ENCODE results near the gene ANTXRL. TPM values are rescaled to one million over a fixed set of nuclear protein-coding genes. Genes with fewer than 3 reads are reported as not detected.
"Not testable (repeated sequence)": the region's sequence is repeated elsewhere in the genome, so short reads cannot be mapped to it uniquely, and the experiment has no call there.

ANTXRL gene
- total and polyA plus RNA-seq, 2 of the 8 experiments (the other 6 are each of a cell fraction or from before 2014, with no cell fraction given): not detected

GRCh38 chr10:46365484-46365883 is 78.7 kb downstream of the ANTXRL start:
- H3K36me3 ChIP-seq (ENCODE audit: control insufficient read depth in 2 of 4, insufficient read depth in 4 of 4, low read length in 3 of 4); DNase-seq (ENCODE audit: low read depth in 1 of 2, low spot score in 2 of 2); H4K5ac ChIP-seq (ENCODE audit: insufficient read length, low read depth, low read length); H3K4me3 ChIP-seq (ENCODE audit: extremely low read depth in 1 of 4, insufficient read depth in 2 of 4, low read depth in 3 of 4, low read length in 4 of 4); H3K4me1 ChIP-seq (replicated peaks in 1 of 4; ENCODE audit: control insufficient read depth in 3 of 4, insufficient read depth in 4 of 4, low read length in 3 of 4); H4K20me1 ChIP-seq (replicated peaks in 1 of 2; ENCODE audit: control insufficient read depth in 1 of 2, insufficient read depth in 2 of 2, low read length in 2 of 2); H4K91ac ChIP-seq (replicated peaks; ENCODE audit: insufficient read length, low read length); H3K18ac ChIP-seq (ENCODE audit: extremely low read depth, low read length); H4K8ac ChIP-seq (ENCODE audit: extremely low read depth, insufficient read depth, low read length); H2BK15ac ChIP-seq (ENCODE audit: low read length); H3K79me2 ChIP-seq (ENCODE audit: control insufficient read depth in 1 of 2, insufficient read depth in 2 of 2, low read length in 2 of 2); H2AK5ac ChIP-seq (ENCODE audit: low read depth, low read length); H3K27me3 ChIP-seq (replicated peaks in 1 of 4; ENCODE audit: control insufficient read depth in 3 of 4, extremely low read depth in 1 of 4, insufficient read depth in 3 of 4, low read length in 3 of 4); H2BK120ac ChIP-seq (replicated peaks; ENCODE audit: low read depth, low read length); H3K4me2 ChIP-seq (ENCODE audit: insufficient read depth in 1 of 2, low read depth in 2 of 2, low read length in 2 of 2); H2AFZ ChIP-seq (ENCODE audit: low read length); POLR2A ChIA-PET (ENCODE audit: partially characterized antibody); H3K56ac ChIP-seq (replicated peaks; ENCODE audit: insufficient read length, low read depth, low read length); H3K79me1 ChIP-seq (ENCODE audit: low read depth, low read length); FAIRE-seq; H2BK20ac ChIP-seq (ENCODE audit: low read length); H2BK12ac ChIP-seq (ENCODE audit: low read depth, low read length); H3K14ac ChIP-seq (ENCODE audit: insufficient read length); H3K27ac ChIP-seq (ENCODE audit: low read depth, low read length); CTCF ChIA-PET (ENCODE audit: partially characterized antibody); H2BK5ac ChIP-seq (ENCODE audit: low read depth, low read length); H3K23ac ChIP-seq (ENCODE audit: insufficient read length); H3K23me2 ChIP-seq (ENCODE audit: low read depth, low read length); H3K4ac ChIP-seq (replicated peaks; ENCODE audit: insufficient read length, low read depth, low read length); H3K9ac ChIP-seq (replicated peaks in 1 of 4; ENCODE audit: extremely low read depth in 1 of 4, low read depth in 3 of 4, low read length in 3 of 4); H3K9me3 ChIP-seq (ENCODE audit: insufficient read depth in 2 of 2, low read depth in 1 of 2, low read length in 1 of 2): not testable (repeated sequence)
- WGBS, 2 experiments (ENCODE audit: extremely low coverage in 1 of 2, insufficient coverage in 1 of 2, insufficient read length in 1 of 2, insufficient replicate concordance in 2 of 2, low coverage in 1 of 2, low lambda C conversion rate in 2 of 2, missing lambda C conversion rate in 1 of 2): 94% methylated on average over 4 of the region's 4 CpGs; no CpG with 5 or more reads in 1 of the 2 experiments

GRCh38 chr10:46367209-46367608 is 80.4 kb downstream of the ANTXRL start:
- H3K9me3 ChIP-seq (ENCODE audit: insufficient read depth in 2 of 2, low read depth in 1 of 2, low read length in 1 of 2); FAIRE-seq; H2BK120ac ChIP-seq (replicated peaks; ENCODE audit: low read depth, low read length); H2BK12ac ChIP-seq (ENCODE audit: low read depth, low read length); H2BK5ac ChIP-seq (ENCODE audit: low read depth, low read length); POLR2A ChIA-PET (ENCODE audit: partially characterized antibody); H3K56ac ChIP-seq (replicated peaks; ENCODE audit: insufficient read length, low read depth, low read length); H3K4ac ChIP-seq (replicated peaks; ENCODE audit: insufficient read length, low read depth, low read length); H3K23me2 ChIP-seq (ENCODE audit: low read depth, low read length); H3K79me1 ChIP-seq (ENCODE audit: low read depth, low read length); H3K79me2 ChIP-seq (ENCODE audit: control insufficient read depth in 1 of 2, insufficient read depth in 2 of 2, low read length in 2 of 2); H2AK5ac ChIP-seq (ENCODE audit: low read depth, low read length); H2BK20ac ChIP-seq (ENCODE audit: low read length); H2AFZ ChIP-seq (ENCODE audit: low read length); H3K27me3 ChIP-seq (replicated peaks in 1 of 4; ENCODE audit: control insufficient read depth in 3 of 4, extremely low read depth in 1 of 4, insufficient read depth in 3 of 4, low read length in 3 of 4); H4K91ac ChIP-seq (replicated peaks; ENCODE audit: insufficient read length, low read length); H4K5ac ChIP-seq (ENCODE audit: insufficient read length, low read depth, low read length); CTCF ChIA-PET (ENCODE audit: partially characterized antibody); DNase-seq (ENCODE audit: low read depth in 1 of 2, low spot score in 2 of 2); H2BK15ac ChIP-seq (ENCODE audit: low read length); H3K4me3 ChIP-seq (ENCODE audit: extremely low read depth in 1 of 4, insufficient read depth in 2 of 4, low read depth in 3 of 4, low read length in 4 of 4); H4K20me1 ChIP-seq (replicated peaks in 1 of 2; ENCODE audit: control insufficient read depth in 1 of 2, insufficient read depth in 2 of 2, low read length in 2 of 2); H3K36me3 ChIP-seq (ENCODE audit: control insufficient read depth in 2 of 4, insufficient read depth in 4 of 4, low read length in 3 of 4); H3K27ac ChIP-seq (ENCODE audit: low read depth, low read length); H3K23ac ChIP-seq (ENCODE audit: insufficient read length); H3K18ac ChIP-seq (ENCODE audit: extremely low read depth, low read length); H3K4me1 ChIP-seq (replicated peaks in 1 of 4; ENCODE audit: control insufficient read depth in 3 of 4, insufficient read depth in 4 of 4, low read length in 3 of 4); H4K8ac ChIP-seq (ENCODE audit: extremely low read depth, insufficient read depth, low read length); H3K9ac ChIP-seq (replicated peaks in 1 of 4; ENCODE audit: extremely low read depth in 1 of 4, low read depth in 3 of 4, low read length in 3 of 4); H3K4me2 ChIP-seq (ENCODE audit: insufficient read depth in 1 of 2, low read depth in 2 of 2, low read length in 2 of 2); H3K14ac ChIP-seq (ENCODE audit: insufficient read length): not testable (repeated sequence)
- 90% methylated on average over 2 of the region's 5 CpGs; no CpG with 5 or more reads in 1 of the 2 experiments for WGBS, 2 experiments (ENCODE audit: extremely low coverage in 1 of 2, insufficient coverage in 1 of 2, insufficient read length in 1 of 2, insufficient replicate concordance in 2 of 2, low coverage in 1 of 2, low lambda C conversion rate in 2 of 2, missing lambda C conversion rate in 1 of 2)

Data from H1 (cell line).